Hepatocyte (in vitro differentiated cells): Measurements from ENCODE around the gene MACROD2.

ENCODE experiments used
- CTCF ChIP-seq: fragments of 200-600 bp; sonication (generic); IDR thresholded peaks from 2 replicates; pipeline ENCODE4 v1.5.1; 2016; ENCODE audit warnings: antibody characterized with exemption, mild to moderate bottlenecking; ENCODE audit not compliant: poor library complexity
- EZH2 ChIP-seq: fragments of 200-600 bp; sonication (generic); IDR thresholded peaks from 2 replicates; pipeline ENCODE4 v1.6.1; 2016; ENCODE audit warnings: antibody characterized with exemption, mild to moderate bottlenecking, borderline replicate concordance

DNA sequence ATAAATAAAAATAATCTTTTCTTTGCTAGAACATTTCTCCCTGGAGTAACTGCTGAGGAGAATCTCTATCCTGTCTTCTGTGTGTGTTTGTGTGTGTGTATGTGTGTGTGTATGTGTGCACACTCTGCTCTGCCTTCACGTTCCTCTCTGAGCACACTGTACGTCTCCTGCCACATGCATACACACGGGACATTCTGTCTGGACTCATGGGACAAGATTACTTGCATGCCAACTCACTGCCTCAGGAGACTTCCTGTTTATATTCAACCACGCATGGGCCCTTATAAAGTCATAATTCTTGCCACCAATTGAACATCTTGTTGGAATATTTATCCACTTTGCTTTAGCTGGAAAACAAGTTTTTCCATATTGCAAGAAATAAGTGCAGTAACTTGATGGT lies 1647.4 kb downstream of the MACROD2 start:
- no peak for TF ChIP-seq CTCF
- no peak for TF ChIP-seq EZH2
